Hepatocyte (in vitro differentiated cells): Measurements from ENCODE around the gene RASSF7. TPM values are rescaled to one million over a fixed set of nuclear protein-coding genes. Genes with fewer than 3 reads are reported as not detected.

Source experiments
- DNase-seq: peaks from one replicate; pipeline ENCODE4 v3.0.0-alpha.2; 2016; ENCODE audit warnings: low spot score
- H2AFZ ChIP-seq: fragments of 200-600 bp; sonication (generic); 2 replicates; pipeline ENCODE4 v1.6.0; 2016; ENCODE audit warnings: antibody characterized with exemption, mild to moderate bottlenecking
- H3K27ac ChIP-seq: fragments of 200-600 bp; sonication (generic); 2 replicates; pipeline ENCODE4 v1.5.1; 2016; ENCODE audit warnings: mild to moderate bottlenecking
- H3K27me3 ChIP-seq: fragments of 200-600 bp; sonication (generic); 2 replicates; pipeline ENCODE4 v1.6.1; 2016
- H3K36me3 ChIP-seq: fragments of 200-600 bp; sonication (generic); replicated peaks from 2 replicates; pipeline ENCODE4 v1.5.1; 2016; ENCODE audit warnings: low read depth; ENCODE audit not compliant: insufficient read depth
- H3K4me1 ChIP-seq: fragments of 200-600 bp; sonication (generic); 2 replicates; pipeline ENCODE4 v1.5.1; 2016; ENCODE audit warnings: mild to moderate bottlenecking, moderate library complexity; ENCODE audit not compliant: insufficient read depth
- H3K4me2 ChIP-seq: fragments of 200-600 bp; sonication (generic); 2 replicates; pipeline ENCODE4 v1.6.0; 2016
- H3K4me3 ChIP-seq: fragments of 200-600 bp; sonication (generic); 2 replicates; pipeline ENCODE4 v1.5.1; 2016; ENCODE audit warnings: mild to moderate bottlenecking
- H3K79me2 ChIP-seq: fragments of 200-600 bp; sonication (generic); 2 replicates; pipeline ENCODE4 v1.6.0; 2017; ENCODE audit warnings: mild to moderate bottlenecking
- H3K9me2 ChIP-seq: fragments of 200-600 bp; sonication (generic); replicated peaks from 2 replicates; pipeline ENCODE4 v1.6.0; 2017; ENCODE audit warnings: mild to moderate bottlenecking; ENCODE audit not compliant: insufficient read depth
- H3K9me3 ChIP-seq: fragments of 200-600 bp; sonication (generic); 2 replicates; pipeline ENCODE4 v1.5.1; 2016; ENCODE audit warnings: low read depth, mild to moderate bottlenecking
- H4K20me1 ChIP-seq: fragments of 200-600 bp; sonication (generic); 2 replicates; pipeline ENCODE4 v1.6.0; 2016; ENCODE audit warnings: mild to moderate bottlenecking; ENCODE audit not compliant: insufficient read depth, poor library complexity, severe bottlenecking
- CTCF ChIP-seq: fragments of 200-600 bp; sonication (generic); IDR thresholded peaks from 2 replicates; pipeline ENCODE4 v1.5.1; 2016; ENCODE audit warnings: antibody characterized with exemption, mild to moderate bottlenecking; ENCODE audit not compliant: poor library complexity
- EZH2 ChIP-seq: fragments of 200-600 bp; sonication (generic); IDR thresholded peaks from 2 replicates; pipeline ENCODE4 v1.6.1; 2016; ENCODE audit warnings: antibody characterized with exemption, mild to moderate bottlenecking, borderline replicate concordance
- EZH2phosphoT487 ChIP-seq: fragments of 200-600 bp; sonication (generic); IDR thresholded peaks from one replicate; pipeline ENCODE4 v1.6.1; 2018; ENCODE audit warnings: antibody characterized with exemption, mild to moderate bottlenecking, low read depth, moderate library complexity; ENCODE audit not compliant: unreplicated experiment, severe bottlenecking
- WGBS: methylation state at CpG from one replicate; pipeline ENCODE4 v1.1.6; 2016; ENCODE audit warnings: low lambda C conversion rate; ENCODE audit errors: missing lambda C conversion rate; 5-methylcytosine and 5-hydroxymethylcytosine counted together
- polyA plus RNA-seq: library from polyadenylated mRNA; unstranded; fragments of >200 nt; fragmentation: Nextera tagmentation; extraction: Ambion mirVana; gene quantifications from 2 replicates; pipeline ENCODE4 v1.2.1, GENCODE V29; 2016
- total RNA-seq: library from RNA; depleted of rRNA; stranded (reverse); fragments of >200 nt; gene quantifications from 2 replicates; pipeline ENCODE4 v1.2.3, GENCODE V29; 2014

RASSF7 gene
- total and polyA plus RNA-seq, 2 experiments from 2014 or later = 75.8 to 104 TPM

DNA sequence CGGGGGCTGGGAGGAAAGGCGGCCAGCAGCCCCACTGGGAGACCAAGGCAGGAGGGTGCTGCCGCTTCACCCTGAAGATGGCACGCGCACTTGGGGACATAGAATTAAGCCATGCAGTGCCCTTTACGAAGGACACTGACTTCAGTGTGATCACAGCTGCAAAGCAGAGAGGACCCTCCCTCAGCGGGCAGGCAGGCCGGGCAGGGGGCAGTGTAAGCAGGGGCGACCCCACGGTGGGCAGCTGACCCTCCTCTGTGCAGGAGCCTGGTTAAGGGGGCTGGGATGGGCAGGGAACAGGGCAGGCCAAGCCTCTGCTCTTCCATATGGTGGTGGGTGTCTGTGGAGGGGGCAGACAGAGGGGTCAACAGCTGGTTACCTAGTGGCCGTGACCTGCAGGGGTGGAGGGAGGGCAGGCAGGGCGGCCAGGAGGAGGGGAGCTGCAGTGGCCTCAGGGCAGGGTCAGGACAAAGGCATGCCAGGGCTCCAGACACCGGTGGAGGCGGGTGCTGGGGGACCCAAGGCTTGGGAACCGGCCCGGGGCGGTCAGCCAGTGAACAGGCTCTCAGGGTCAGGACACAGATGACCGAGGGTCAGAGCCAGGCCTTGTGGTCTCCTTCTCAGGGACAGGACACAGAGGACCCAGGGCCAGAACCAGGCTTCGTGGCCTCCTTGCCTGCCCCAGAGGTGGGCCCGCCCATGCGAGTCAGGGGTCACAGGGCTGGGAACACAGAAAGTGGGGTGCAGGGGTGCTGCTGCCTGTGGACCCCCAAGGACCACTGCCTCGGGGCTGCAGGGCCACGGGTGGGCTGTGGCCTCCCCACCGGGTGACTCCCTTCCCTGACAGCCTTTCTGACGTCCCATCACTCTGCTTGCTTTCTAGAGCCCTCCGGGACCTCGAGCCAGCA lies 7.4 kb upstream of the RASSF7 start:
- Histone ChIP-seq H4K20me1 (no peaks in the 10 kb centered on the region), H3K36me3 (no peaks in the 10 kb centered on the region), H3K4me1 (peaks cover 15% of the 10 kb centered on the region), H3K79me2 (no peaks in the 10 kb centered on the region), H3K27ac (no peak overlapping the region), H3K9me3 (no peaks in the 10 kb centered on the region), H3K9me2 (no peaks in the 10 kb centered on the region), H3K4me3 (no peak overlapping the region), H3K4me2 (no peak overlapping the region), H2AFZ (no peak overlapping the region), H3K27me3 (peaks cover 34% of the 10 kb centered on the region)
- no peak for DNase-seq
- TF ChIP-seq CTCF = no peak
- TF ChIP-seq EZH2phosphoT487 = no peak
- no peak for TF ChIP-seq EZH2
- 87% methylated on average over 18 of the region's 27 CpGs for WGBS

DNA sequence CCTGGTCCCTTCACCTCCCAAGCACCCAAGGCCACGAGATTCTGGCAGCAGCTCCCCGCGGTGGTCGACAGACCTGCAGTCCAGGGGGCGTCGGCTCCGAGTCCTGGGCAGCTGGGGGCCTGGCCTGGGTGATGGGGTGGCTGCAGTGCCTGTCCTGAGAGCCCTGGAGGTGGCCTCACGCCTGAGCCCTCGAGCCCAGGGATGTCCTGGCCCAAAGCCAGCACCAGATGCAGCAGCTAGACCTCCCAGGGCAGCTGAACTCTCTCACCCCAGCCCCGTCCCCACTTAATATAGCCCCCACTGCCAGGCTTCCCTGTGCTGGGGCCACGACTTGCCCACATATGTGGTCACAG lies 6.8 kb upstream of the RASSF7 start:
- Histone ChIP-seq H3K4me2 (no peak overlapping the region), H3K27me3 (peaks cover 34% of the 10 kb centered on the region), H3K27ac (no peak overlapping the region), H3K4me3 (no peak overlapping the region), H4K20me1 (no peaks in the 10 kb centered on the region), H3K79me2 (no peaks in the 10 kb centered on the region), H3K9me3 (no peaks in the 10 kb centered on the region), H2AFZ (no peak overlapping the region), H3K4me1 (peaks cover 15% of the 10 kb centered on the region), H3K9me2 (no peaks in the 10 kb centered on the region), H3K36me3 (no peaks in the 10 kb centered on the region)
- 77% methylated on average over 9 of the region's 11 CpGs for WGBS
- no peak for TF ChIP-seq EZH2phosphoT487
- TF ChIP-seq EZH2 = no peak
- no peak for TF ChIP-seq CTCF
- no peak for DNase-seq

GRCh38 chr11:554428-555226 lies 6.1 kb upstream of the RASSF7 start:
- H2AFZ ChIP-seq = no peak overlapping the region

More at GRCh38 chr11:554428-555226, 6.1 kb upstream of the RASSF7 start:
- Histone ChIP-seq H3K27me3 (peaks cover 34% of the 10 kb centered on the region), H3K27ac (no peak overlapping the region), H3K9me2 (no peaks in the 10 kb centered on the region), H3K79me2 (no peaks in the 10 kb centered on the region), H3K9me3 (no peaks in the 10 kb centered on the region), H3K36me3 (no peaks in the 10 kb centered on the region), H4K20me1 (no peaks in the 10 kb centered on the region), H3K4me2 (peak overlapping the region; percentile 96), H3K4me3 (peak overlapping the region; percentile 33), H3K4me1 (peaks cover 15% of the 10 kb centered on the region)
- DNase-seq = peak; percentile 87
- TF ChIP-seq EZH2 = no peak
- TF ChIP-seq CTCF = peak; percentile 62
- WGBS = 14% methylated on average over 25 of the region's 60 CpGs
